GM19099 (cell line): ENCODE measurements around the gene FSCN2.

Experiments
- POLR2A ChIP-seq: IDR thresholded peaks from 3 replicates; pipeline ENCODE4 v1.6.1; 2011; ENCODE audit warnings: low read depth; ENCODE audit not compliant: insufficient read length; ENCODE audit errors: extremely low read depth

The FSCN2 gene

GRCh38 chr17:81502471-81503017 is 25.6 kb upstream of the FSCN2 start:
- no peak for TF ChIP-seq POLR2A

GRCh38 chr17:81503619-81504018 is 24.6 kb upstream of the FSCN2 start:
- TF ChIP-seq POLR2A, result no peak

- no peak for TF ChIP-seq POLR2A
These were observed 19.5 kb upstream of the FSCN2 start for GRCh38 chr17:81508639-81509206.

- TF ChIP-seq POLR2A, result peak; percentile 58
These were observed 18.8 kb upstream of the FSCN2 start for GRCh38 chr17:81509207-81509971.

- no peak for TF ChIP-seq POLR2A
These were observed 18.0 kb upstream of the FSCN2 start for GRCh38 chr17:81509972-81510784.

GRCh38 chr17:81510785-81511553 is 17.2 kb upstream of the FSCN2 start:
- TF ChIP-seq POLR2A, result peak; percentile 23

- no peak for TF ChIP-seq POLR2A
These were observed 16.7 kb upstream of the FSCN2 start for GRCh38 chr17:81511554-81511803.

GRCh38 chr17:81511804-81512561 is 16.2 kb upstream of the FSCN2 start:
- TF ChIP-seq POLR2A, result peak; percentile 54

GRCh38 chr17:81512562-81513371 is 15.4 kb upstream of the FSCN2 start, which contains the start of gene ACTG1:
ACTG1 (minus strand) TSS chr17:81512799; CDS start chr17:81512354, 445 bp downstream.
- peak; percentile 100 for TF ChIP-seq POLR2A

- peak; percentile 70 for TF ChIP-seq POLR2A
These were observed 14.8 kb upstream of the FSCN2 start for GRCh38 chr17:81513372-81513752.

GRCh38 chr17:81513753-81514488 is 14.3 kb upstream of the FSCN2 start:
- TF ChIP-seq POLR2A, result no peak

- TF ChIP-seq POLR2A, result no peak
These were observed 13.8 kb upstream of the FSCN2 start for GRCh38 chr17:81514489-81514738.
